ENCODE results near the gene SPATA32.
"Not testable (repeated sequence)": the region's sequence is repeated elsewhere in the genome, so short reads cannot be mapped to it uniquely, and the experiment has no call there.

The SPATA32 gene

GRCh38 chr17:45270828-45271418 is 9.0 kb upstream of the SPATA32 start:
- DNase-seq: no peak

DNA sequence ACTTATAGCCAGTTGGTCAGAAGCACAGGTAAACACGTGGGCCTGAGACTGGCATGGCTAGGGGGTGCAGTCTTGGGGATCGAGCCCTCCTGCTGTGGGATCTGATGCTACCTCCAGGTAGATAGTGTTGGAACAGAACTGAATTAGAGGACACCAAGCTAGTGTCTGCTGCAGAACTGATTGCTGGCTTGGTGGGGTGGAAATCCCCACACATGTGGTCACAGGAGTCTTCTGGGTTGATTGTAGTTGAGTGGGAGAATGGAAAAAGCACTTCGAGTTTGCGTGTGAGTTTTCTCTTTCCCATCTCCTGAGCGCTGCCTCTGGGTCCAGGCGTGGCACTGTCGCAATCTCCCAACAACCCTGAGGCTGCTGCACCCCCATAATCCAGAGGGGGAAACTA is 8.0 kb upstream of the SPATA32 start:
- no peak for DNase-seq

DNA sequence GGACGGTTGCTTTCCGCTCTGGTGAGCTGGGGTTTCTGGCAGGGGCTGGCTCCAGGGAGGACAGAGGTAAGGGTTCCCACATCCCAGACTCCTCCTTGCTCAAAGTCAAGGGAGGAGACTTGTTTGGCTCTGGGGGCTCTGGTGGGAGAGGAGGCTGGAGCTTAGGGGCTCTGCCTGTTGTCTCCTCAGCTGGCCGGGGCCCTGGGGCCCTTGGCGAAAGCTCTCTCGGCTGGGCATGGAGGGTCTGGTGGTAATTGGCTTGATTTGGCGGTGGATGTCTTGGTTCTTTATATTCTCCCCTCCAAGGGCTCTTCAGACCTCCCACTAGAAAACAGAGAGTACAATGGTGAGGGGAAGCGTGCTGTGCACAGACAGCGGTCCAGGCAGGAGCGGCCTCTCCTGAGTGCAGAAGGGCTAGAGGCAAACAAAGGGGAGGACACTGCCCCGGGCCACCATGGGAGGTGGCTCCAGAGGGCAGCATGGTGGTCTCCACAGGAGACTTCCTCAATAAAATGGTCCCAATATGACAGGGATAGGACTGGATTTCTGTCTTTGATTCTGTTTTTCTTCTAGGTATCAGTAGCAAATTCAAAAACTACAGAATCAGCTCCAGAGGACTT is 5.7 kb upstream of the SPATA32 start:
- DNase-seq: no peak

GRCh38 chr17:45266372-45266926 is 4.6 kb upstream of the SPATA32 start:
- DNase-seq: no peak

- no peak for DNase-seq
Measured at GRCh38 chr17:45265821-45266220, 3.9 kb upstream of the SPATA32 start.

DNA sequence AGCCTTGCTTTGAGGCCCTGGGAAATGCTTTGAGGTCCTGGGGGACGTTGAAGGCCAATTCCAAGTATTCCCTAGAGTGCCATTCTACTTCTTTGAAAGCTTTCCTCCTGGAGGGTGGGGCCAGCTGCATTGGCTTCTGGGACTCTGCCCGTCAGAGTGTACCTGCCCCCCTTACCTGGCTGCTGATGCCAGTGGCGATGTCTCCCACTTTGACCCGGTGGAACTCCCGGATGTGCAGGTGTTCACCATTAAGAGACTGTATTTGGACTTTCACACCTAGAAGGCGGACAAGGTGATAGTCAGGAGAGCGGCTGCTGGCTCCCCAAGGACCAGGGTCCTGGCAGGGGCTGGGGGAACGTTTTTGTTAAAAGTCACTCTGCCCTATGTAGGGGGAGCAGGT is 3.1 kb upstream of the SPATA32 start:
- DNase-seq: no peak

- DNase-seq: no peak
Measured at GRCh38 chr17:45264430-45264829, 2.5 kb upstream of the SPATA32 start.

DNA sequence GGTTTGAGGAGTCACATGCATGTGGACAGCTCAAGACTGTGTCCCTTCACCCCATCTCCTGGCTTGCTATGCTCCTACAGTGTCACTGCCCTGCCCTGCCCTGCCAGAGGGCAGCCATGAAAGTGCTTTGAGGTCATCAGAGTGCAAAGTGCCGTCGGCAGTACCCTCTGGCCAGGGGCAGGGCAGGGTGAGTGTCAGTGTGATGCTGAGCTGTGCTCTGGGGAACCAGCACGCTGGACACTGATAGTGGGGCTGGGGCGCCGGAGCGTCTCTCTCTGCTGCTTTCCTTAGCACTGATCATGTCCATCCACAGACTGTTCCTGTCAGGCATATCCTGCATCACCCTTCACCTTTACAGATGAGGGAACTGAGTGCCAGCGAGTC is 1.6 kb upstream of the SPATA32 start:
- no peak for DNase-seq

DNA sequence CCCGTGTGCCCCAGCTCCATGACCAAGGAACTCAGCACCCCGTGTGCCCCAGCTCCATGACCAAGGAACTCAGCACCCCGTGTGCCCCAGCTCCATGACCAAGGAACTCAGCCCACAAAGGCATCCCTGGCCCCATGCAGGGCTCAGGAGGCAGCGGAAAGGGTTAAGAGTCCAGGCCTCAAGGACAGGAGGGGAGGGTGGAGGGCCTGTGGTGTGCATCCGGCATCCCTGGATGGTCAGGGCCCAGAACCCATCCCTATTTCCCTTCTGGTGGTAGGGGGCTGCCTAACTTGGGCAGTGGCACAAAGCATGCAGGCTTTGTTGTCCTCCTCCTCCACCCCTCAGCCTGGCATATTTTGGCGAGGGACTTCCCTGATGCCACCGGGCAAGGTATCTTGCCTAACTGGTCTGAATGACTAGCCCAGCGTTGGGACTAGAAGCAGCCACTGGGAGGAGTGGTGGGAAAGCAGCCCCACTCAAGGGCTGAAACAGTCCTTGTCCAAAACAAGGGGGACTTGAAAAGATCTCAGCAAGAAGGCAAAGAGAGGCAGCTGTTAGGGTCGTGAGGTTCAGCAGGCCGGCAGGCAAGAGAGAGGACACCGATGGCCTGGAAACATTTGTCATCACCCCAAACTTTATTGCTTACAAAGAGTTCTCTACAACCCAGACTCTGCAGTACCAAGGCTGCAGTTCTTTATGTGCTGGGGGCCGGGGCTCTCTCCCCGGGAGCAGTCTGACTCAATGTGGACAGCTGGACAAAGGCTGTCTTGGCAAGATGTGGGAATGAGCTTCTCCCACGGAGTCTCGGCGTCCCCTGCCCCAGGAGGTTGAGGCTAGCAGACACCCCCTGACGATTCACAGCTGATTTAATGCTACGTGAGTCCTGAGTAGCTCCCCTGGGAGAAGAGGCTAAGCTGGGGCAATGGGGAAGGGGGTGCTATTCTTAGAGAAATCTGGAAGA is 902 bp upstream of the SPATA32 start:
- DNase-seq: no peak

GRCh38 chr17:45260204-45260783 is 1.6 kb downstream of the SPATA32 start:
- DNase-seq: no peak

DNA sequence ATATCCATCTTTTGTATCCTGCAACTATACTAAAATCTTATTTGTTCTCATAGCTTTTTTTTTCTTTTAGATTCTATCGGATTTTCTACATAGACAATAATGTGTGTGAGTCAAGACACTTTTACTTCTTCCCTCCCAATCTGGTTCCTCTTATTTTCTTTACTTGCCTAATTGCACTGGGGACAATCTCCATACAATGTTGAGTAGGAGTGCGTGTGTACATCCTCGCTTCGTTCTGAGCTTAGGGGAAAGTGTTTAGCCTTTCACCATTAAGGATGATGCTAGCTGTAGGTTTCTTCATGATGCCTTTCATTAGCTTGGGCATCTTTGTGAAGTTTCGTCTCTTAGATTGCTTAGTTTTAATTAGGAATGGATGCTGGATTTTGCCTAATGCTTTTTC is 2.9 kb downstream of the SPATA32 start:
- no peak for DNase-seq

- no peak for DNase-seq
Measured at GRCh38 chr17:45257115-45257514, 4.8 kb downstream of the SPATA32 start.

DNA sequence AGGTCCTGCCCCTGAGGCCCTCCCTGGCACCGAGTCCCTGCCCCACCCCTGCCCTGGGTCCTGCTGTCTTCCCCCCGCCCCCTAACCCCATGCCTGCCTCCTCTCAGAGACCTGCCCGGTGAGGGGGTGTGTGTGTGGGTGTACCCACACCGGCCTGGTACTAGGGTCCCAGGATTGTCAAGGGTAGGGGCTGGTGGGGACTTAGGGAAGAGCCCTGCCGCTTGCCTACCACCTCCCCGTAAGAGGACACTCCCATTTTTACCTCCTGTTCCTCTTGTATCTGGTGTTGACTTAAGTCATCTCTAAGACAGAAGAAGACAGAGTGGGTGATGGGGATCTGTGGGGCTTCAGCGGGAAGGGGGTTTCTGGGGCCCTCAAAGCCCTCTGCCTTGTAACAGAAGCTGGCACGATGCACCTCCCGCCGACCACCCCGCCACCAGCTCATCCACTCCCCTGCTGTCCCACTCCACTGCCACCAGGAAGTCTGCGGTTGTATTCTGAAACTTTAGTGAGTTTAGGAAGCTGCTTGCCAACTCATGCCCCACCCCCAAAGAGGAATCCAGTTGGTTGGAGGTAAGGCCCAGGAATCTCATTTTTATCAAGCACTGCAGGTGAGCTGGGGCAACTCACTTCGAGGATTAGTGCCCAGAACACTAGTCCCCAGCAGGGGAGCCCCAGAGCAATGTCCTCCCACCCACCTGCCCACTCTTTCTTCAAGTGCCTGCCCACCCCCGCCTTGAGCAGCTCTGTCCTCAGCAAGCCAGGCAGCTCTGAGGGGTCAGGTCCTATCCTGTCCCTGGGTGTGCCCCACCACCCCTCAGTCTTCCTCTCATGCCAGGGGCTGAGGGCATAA is 5.6 kb downstream of the SPATA32 start:
- no peak for DNase-seq

DNA sequence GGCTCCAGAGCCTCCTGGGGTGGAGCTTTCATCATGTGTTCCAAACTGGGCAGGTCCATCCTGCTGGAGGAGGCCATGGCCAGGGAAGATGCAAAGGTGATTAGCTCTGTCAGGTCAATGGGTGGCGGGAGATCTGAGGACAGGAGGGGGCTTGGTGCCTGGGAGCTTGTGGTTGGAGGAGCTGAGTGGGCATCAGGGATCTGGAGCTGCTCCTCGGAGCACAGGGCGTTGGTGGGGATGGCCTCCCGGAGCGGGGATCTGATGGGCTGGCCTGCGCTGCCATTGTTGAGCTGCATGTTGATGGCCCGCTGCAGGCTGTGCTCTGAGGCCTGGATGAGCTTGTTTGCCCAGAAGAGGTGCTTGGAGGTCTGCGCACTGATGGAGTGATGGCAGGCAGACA is 6.5 kb downstream of the SPATA32 start:
- no peak for DNase-seq

DNA sequence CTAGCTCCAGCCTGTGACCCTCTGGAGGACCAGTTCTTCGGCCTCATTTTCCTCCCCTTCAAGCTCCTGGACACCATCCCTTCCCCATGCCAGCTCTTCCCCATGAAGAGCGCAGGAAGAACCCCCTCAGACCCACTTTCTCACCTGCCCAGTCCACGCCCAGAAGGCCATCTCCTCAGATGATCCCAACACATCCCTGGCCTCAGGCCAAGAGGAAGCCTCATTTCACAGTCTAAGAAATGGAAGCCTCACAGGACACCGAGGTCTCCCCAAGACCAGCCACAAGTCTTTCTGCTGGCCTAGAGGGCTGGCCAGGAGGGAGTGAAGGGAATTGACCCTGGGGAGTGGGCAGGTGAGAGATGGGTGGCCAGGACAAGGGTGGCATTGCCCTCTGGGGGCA is 8.0 kb downstream of the SPATA32 start:
- DNase-seq: no peak

DNA sequence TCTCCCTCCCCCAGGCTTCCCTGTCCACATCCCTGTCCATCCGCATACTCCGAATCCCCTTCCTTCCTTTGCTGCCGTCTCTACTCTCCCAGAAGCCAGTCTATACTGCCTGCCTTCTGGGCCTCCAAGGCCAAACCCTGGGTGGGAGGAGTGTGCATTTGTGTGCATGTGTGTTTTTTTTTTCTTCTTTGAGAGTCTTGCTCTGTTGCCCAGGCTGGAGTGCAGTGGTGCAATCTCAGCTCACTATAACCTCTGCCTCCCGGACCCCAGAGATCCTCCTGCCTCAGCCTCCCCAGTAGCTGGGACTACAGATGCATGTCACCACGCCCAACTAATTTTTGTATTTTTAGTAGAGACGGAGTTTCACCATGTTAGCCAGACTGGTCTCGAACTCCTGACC is 8.7 kb downstream of the SPATA32 start:
- DNase-seq: not testable (repeated sequence)

- no peak for DNase-seq
Measured at GRCh38 chr17:45251931-45252330, 10.0 kb downstream of the SPATA32 start.

GRCh38 chr17:45248132-45248957 is 13.5 kb downstream of the SPATA32 start:
- no peak for DNase-seq

- DNase-seq: peak in 1 of 2 experiments; percentile 74
Measured at GRCh38 chr17:45247429-45248131, 14.3 kb downstream of the SPATA32 start.

DNA sequence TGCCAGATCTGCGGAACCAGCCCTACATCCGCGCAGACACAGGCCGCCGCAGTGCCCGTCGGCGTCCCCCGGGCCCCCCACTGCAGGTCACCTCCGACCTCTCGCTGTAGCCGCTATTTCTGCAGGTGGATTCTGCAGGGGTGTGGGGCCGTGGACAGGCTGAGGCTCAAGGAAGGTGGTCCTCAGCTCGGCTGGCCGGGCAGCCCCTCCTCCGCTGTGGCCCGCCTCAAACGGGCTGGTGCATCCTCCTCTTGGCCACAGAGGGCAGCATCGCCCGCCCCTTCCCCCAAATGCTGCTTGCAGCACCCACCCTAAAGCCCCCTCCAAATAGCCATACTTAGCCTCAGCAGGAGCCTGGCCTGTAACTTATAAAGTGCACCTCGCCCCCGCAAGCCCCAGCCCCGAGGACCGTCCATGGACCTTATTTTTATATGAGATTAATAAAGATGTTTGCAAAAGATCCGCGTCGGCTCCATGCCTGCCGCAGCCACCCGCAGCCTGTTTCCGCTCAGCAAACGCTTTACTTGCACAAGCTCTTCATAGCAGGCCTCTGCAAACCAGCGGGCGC is 14.9 kb downstream of the SPATA32 start:
- DNase-seq: no peak
